ENCODE data around the gene CLIC1.

DNA sequence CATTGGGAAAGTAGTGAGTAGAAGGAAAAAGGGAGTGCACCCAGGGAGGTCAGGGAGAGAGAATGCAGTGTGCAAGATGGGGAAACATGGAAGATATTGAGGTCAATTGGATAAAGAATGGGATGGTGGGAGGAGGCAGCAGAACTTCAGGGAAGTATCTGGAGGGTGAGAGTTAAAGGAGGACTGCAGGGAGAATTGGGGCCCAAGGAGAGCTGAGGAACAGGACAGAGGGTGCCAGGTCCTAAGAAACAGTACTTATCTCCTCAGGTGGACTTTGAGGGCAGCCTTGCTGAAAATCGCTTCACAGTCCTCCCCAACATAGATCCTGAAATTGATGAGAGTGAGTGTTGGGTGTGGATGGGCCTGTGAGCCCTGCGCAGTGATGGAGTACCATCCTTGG, 22.0 kb upstream of the CLIC1 start:
- TF ChIP-seq, protein P1, sequence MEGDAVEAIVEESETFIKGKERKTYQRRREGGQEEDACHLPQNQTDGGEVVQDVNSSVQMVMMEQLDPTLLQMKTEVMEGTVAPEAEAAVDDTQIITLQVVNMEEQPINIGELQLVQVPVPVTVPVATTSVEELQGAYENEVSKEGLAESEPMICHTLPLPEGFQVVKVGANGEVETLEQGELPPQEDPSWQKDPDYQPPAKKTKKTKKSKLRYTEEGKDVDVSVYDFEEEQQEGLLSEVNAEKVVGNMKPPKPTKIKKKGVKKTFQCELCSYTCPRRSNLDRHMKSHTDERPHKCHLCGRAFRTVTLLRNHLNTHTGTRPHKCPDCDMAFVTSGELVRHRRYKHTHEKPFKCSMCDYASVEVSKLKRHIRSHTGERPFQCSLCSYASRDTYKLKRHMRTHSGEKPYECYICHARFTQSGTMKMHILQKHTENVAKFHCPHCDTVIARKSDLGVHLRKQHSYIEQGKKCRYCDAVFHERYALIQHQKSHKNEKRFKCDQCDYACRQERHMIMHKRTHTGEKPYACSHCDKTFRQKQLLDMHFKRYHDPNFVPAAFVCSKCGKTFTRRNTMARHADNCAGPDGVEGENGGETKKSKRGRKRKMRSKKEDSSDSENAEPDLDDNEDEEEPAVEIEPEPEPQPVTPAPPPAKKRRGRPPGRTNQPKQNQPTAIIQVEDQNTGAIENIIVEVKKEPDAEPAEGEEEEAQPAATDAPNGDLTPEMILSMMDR (IDR thresholded peaks at IDR 0.05): no peak
- no peak for TF ChIP-seq POLR2AphosphoS5 (IDR thresholded peaks at IDR 0.05)
- TF ChIP-seq POLR2A (IDR thresholded peaks at IDR 0.05): no peak

All from transverse colon (tissue), 4 donors.